ENCODE data around the gene ACBD3. TPM values are rescaled to one million over a fixed set of nuclear protein-coding genes. Genes with fewer than 3 reads are reported as not detected.

Gene ACBD3
- total RNA-seq, 1 donor from 2014 or later: 31.5 TPM

GRCh38 chr1:226201029-226201593, 14.6 kb upstream of the ACBD3 start:
- Histone ChIP-seq H3K36me3 (no peaks in the 10 kb centered on the region), H3K4me3 (no peak overlapping the region)
- intact Hi-C loops (cut with DNase I): no loop called here

GRCh38 chr1:226199971-226200370, 13.4 kb upstream of the ACBD3 start:
- Histone ChIP-seq H3K9me3 (no peaks in the 10 kb centered on the region), H3K4me3 (no peak overlapping the region), H3K4me1 (no peaks in the 10 kb centered on the region), H3K36me3 (no peaks in the 10 kb centered on the region), H3K27ac (no peak overlapping the region), H3K27me3 (no peaks in the 10 kb centered on the region)
- DNase-seq (ENCODE audit: low spot score in 2 of 2): no peak
- no peak for TF ChIP-seq CTCF (IDR thresholded peaks at IDR 0.05)
- intact Hi-C loops (cut with DNase I): no loop called here

More at GRCh38 chr1:226201029-226201593, 14.6 kb upstream of the ACBD3 start:
- no peak for DNase-seq (ENCODE audit: low spot score in 2 of 2)
- Histone ChIP-seq H3K9me3 (no peaks in the 10 kb centered on the region), H3K27ac (no peak overlapping the region), H3K27me3 (no peaks in the 10 kb centered on the region), H3K4me1 (no peaks in the 10 kb centered on the region)
- peak in 1 of 3 experiments; percentile 8 for TF ChIP-seq CTCF (IDR thresholded peaks at IDR 0.05)

GRCh38 chr1:226195144-226195543, 8.6 kb upstream of the ACBD3 start:
- Histone ChIP-seq H3K36me3 (no peaks in the 10 kb centered on the region), H3K4me1 (no peaks in the 10 kb centered on the region), H3K4me3 (no peak overlapping the region), H3K9me3 (no peaks in the 10 kb centered on the region), H3K27me3 (no peaks in the 10 kb centered on the region), H3K27ac (no peak overlapping the region)
- DNase-seq (ENCODE audit: low spot score in 2 of 2): no peak
- no peak for TF ChIP-seq CTCF (IDR thresholded peaks at IDR 0.05)
- intact Hi-C loops (cut with DNase I): no loop called here

- no peaks in the 10 kb centered on the region for H3K36me3 ChIP-seq
- peak overlapping the region; percentile 87 to 98 for H3K27ac ChIP-seq
- TF ChIP-seq CTCF (IDR thresholded peaks at IDR 0.05): no peak
- peak overlapping the region; percentile 96 to 100 for H3K4me3 ChIP-seq
- no peak for DNase-seq (ENCODE audit: low spot score in 2 of 2)
- H3K27me3 ChIP-seq: no peaks in the 10 kb centered on the region
- peaks cover 6 to 13% of the 10 kb centered on the region in 2 donors for H3K4me1 ChIP-seq
- no peaks in the 10 kb centered on the region for H3K9me3 ChIP-seq
- intact Hi-C loops (cut with DNase I): loop anchor here (2.0 to 5.0 kb wide), 4 partner anchors 63 to 265 kb away; partner anchors contain the start of genes H3-3A and PYCR2
Measured at GRCh38 chr1:226187380-226187779, 839 bp upstream of the ACBD3 start.

GRCh38 chr1:226187019-226187322, 430 bp upstream of the ACBD3 start:
- Histone ChIP-seq H3K27me3 (no peaks in the 10 kb centered on the region), H3K4me3 (peak overlapping the region; percentile 96 to 100), H3K9me3 (no peaks in the 10 kb centered on the region), H3K27ac (peak overlapping the region; percentile 87 to 98), H3K36me3 (no peaks in the 10 kb centered on the region), H3K4me1 (peaks cover 6 to 17% of the 10 kb centered on the region in 2 donors)
- no peak for DNase-seq (ENCODE audit: low spot score in 2 of 2)
- intact Hi-C loops (cut with DNase I): loop anchor here (2.0 to 5.0 kb wide), 4 partner anchors 62 to 265 kb away; partner anchors contain the start of genes H3-3A and PYCR2
- no peak for TF ChIP-seq CTCF (IDR thresholded peaks at IDR 0.05)

Data from ascending aorta (tissue), 2 donors.